ENCODE measurements around the gene PHF21B. TPM values are rescaled to one million over a fixed set of nuclear protein-coding genes. Genes with fewer than 3 reads are reported as not detected.

PHF21B gene
- total RNA-seq, 2 experiments from 2014 or later: 0.10 TPM; not detected in 1

- no peaks in the 10 kb centered on the region for H3K36me3 Mint-ChIP-seq
- H3K9me3 Mint-ChIP-seq: no peaks in the 10 kb centered on the region
- DNase-seq: no peak
- no peaks in the 10 kb centered on the region for H3K4me1 Mint-ChIP-seq
- no peak overlapping the region for H3K4me3 Mint-ChIP-seq
- no peak overlapping the region for H3K27ac Mint-ChIP-seq
- no peaks in the 10 kb centered on the region for H3K27me3 Mint-ChIP-seq
Observed at GRCh38 chr22:44888491-44889254, 121.1 kb downstream of the PHF21B start.

GRCh38 chr22:44887941-44888366 lies 121.9 kb downstream of the PHF21B start:
- no peak for DNase-seq
- Mint-ChIP-seq H3K27me3 (no peaks in the 10 kb centered on the region), H3K9me3 (no peaks in the 10 kb centered on the region), H3K27ac (no peak overlapping the region), H3K4me1 (no peaks in the 10 kb centered on the region), H3K36me3 (no peaks in the 10 kb centered on the region), H3K4me3 (no peak overlapping the region)

DNA sequence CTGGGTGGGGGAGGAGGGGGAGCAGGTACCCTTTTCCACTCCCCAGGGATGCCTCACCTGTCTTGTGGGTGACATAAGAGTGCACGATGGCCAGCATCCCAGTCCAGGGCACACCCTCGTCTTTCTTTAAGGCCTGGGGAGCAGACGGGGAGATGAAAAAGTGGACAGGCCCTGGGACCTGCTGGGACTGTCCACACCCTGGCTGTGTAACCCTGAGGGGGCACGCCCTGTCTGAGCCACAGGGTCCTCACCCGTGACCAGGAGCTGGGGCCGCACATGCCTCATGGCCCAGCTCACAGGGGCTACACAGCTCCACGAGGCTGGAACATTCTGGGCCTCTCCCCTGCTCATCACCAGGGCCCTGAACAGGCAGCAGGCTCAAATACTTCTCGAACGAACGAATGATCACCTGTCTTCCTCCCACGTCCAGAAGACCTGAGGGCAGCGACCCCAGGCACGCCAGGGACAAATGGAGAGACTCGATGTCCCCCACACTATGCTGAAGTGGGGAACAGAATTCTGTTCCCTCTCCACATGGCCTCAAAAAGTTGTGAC lies 123.9 kb downstream of the PHF21B start:
- Mint-ChIP-seq H3K27ac (no peak overlapping the region), H3K9me3 (no peaks in the 10 kb centered on the region), H3K4me3 (no peak overlapping the region), H3K36me3 (no peaks in the 10 kb centered on the region), H3K4me1 (no peaks in the 10 kb centered on the region), H3K27me3 (no peaks in the 10 kb centered on the region)
- DNase-seq: no peak

DNA sequence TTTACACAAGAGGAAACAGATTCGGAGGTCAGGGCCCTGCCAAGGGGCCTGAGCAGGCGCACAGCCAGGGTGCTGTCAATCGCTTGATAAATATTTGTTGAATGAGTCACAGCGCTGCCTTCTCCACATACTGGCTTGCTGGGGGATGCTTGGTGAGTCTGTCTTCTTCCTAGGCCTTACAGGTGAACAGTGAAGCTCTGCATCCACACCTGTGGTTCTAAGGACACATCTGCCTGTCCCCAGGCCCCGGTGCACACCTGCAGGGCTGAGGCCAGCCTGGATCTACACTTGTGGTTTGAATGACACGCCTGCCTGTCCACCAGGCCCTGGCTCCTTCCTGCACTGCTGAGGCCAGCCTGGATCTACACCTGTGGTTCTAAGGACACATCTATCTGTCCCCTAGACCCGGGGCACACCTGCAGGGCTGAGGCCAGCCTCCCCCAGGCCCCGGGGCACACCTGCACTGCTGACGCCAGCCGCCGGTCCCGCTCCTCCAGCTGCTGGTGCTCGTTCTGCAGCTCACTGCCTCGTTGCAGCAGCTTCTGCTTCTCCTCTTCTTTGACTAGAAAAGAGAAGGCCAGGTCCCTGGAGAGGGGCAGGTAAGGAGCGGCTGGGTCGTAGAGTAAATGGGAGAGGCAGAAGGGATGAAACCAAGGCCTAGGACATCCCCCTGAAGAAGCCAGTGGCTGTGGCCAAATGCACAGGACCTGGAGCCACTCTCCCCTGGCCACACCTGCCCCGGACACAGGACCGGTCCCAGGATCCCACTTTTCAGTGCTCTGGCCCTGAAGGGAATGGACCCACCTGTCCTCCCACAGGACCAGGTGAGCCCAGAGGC lies 124.6 kb downstream of the PHF21B start:
- H3K27ac Mint-ChIP-seq: no peak overlapping the region
- no peak overlapping the region for H3K4me3 Mint-ChIP-seq
- no peaks in the 10 kb centered on the region for H3K9me3 Mint-ChIP-seq
- no peaks in the 10 kb centered on the region for H3K36me3 Mint-ChIP-seq
- no peak for DNase-seq
- H3K27me3 Mint-ChIP-seq: no peaks in the 10 kb centered on the region
- no peaks in the 10 kb centered on the region for H3K4me1 Mint-ChIP-seq

GRCh38 chr22:44884562-44884961 lies 125.2 kb downstream of the PHF21B start:
- DNase-seq: no peak
- Mint-ChIP-seq H3K9me3 (no peaks in the 10 kb centered on the region), H3K27ac (no peak overlapping the region), H3K27me3 (no peaks in the 10 kb centered on the region), H3K36me3 (no peaks in the 10 kb centered on the region), H3K4me3 (no peak overlapping the region), H3K4me1 (no peaks in the 10 kb centered on the region)

- no peaks in the 10 kb centered on the region for H3K27me3 Mint-ChIP-seq
- no peak for DNase-seq
- no peak overlapping the region for H3K27ac Mint-ChIP-seq
- H3K4me3 Mint-ChIP-seq: no peak overlapping the region
- no peaks in the 10 kb centered on the region for H3K36me3 Mint-ChIP-seq
- H3K9me3 Mint-ChIP-seq: no peaks in the 10 kb centered on the region
- H3K4me1 Mint-ChIP-seq: no peaks in the 10 kb centered on the region
Observed at GRCh38 chr22:44883011-44883421, 126.8 kb downstream of the PHF21B start.

DNA sequence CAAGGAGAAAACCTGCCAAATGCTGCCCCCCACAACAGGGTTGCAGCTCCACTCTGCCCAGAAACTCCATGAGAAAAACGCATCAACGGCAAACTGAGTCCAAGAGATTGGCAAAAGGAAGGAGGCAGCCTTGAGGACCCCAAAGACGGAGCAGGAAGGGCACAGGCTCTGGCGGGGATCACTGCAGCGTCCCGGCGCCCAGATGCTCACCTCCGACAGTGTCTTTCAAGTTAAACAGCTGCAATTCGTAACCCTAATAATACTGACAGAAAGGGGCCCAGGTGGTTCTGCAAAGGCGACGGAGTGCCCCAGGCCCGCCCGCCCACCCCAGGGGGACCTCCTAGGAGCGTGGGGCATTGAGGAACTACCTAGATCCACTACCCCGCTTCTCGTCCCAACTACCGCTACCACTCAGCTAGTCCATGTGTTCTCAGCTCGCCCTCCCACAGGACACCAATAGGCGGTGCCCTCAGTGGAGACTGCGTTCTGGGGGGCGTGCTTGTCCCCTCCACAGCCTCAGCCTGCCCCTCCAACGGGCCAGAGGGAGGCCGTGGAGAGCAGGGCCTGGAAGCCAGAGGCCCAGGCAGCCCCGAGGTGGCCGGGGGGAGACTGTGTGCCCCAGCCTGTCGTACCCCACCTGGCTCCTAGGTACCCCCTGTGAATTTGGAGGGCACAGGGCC lies 127.4 kb downstream of the PHF21B start:
- Mint-ChIP-seq H3K4me3 (no peak overlapping the region), H3K4me1 (no peaks in the 10 kb centered on the region), H3K36me3 (no peaks in the 10 kb centered on the region), H3K9me3 (no peaks in the 10 kb centered on the region), H3K27me3 (no peaks in the 10 kb centered on the region), H3K27ac (no peak overlapping the region)
- DNase-seq: no peak

DNA sequence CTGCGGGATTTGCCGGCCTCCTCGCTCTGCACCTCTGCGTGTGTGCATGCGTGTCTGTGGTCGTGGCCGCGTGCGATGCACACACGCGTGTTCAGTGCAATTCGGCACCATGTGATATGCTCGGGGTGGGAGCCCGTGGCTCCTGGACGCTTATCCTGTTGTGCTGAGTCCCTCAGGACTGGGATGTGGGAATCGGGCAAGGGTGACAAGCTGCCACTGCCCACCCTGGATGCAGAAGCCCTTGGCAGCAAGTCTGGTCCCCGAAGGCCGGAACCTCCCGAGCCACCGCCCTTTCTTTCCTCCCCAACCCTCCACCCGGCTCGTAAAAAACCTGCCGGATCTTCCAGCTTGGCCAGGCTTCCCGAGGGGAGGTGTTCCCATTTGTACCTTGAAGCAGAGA lies 128.2 kb downstream of the PHF21B start:
- Mint-ChIP-seq H3K4me3 (no peak overlapping the region), H3K9me3 (peaks cover 2% of the 10 kb centered on the region), H3K36me3 (no peaks in the 10 kb centered on the region), H3K4me1 (no peaks in the 10 kb centered on the region), H3K27me3 (no peaks in the 10 kb centered on the region), H3K27ac (no peak overlapping the region)
- no peak for DNase-seq

- H3K4me1 Mint-ChIP-seq: no peaks in the 10 kb centered on the region
- H3K4me3 Mint-ChIP-seq: no peak overlapping the region
- H3K9me3 Mint-ChIP-seq: peaks cover 4% of the 10 kb centered on the region
- no peaks in the 10 kb centered on the region for H3K27me3 Mint-ChIP-seq
- H3K36me3 Mint-ChIP-seq: no peaks in the 10 kb centered on the region
- no peak for DNase-seq
- H3K27ac Mint-ChIP-seq: no peak overlapping the region
Observed at GRCh38 chr22:44880610-44881290, 129.1 kb downstream of the PHF21B start.

DNA sequence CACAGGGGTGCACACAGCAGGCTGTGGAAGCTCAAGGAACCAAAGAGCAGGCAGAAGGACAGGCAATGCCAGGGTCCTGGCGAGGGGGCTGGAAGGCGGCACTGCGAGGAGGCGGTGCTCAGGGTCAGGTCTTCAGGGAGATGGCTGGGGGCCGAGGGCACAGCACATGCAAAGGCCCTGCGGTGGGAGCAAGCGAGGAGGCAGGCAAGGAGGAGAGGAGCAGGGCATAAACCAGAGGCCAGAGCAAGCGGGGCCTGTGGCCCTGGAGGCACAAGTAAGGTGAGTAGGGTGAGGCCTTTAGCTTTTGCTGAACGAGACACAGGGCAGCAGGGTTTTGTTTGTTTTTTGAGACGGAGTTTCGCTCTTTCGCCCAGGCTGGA lies 130.5 kb downstream of the PHF21B start:
- H3K4me3 Mint-ChIP-seq: no peak overlapping the region
- no peak for DNase-seq
- peaks cover 6% of the 10 kb centered on the region for H3K9me3 Mint-ChIP-seq
- H3K4me1 Mint-ChIP-seq: no peaks in the 10 kb centered on the region
- no peaks in the 10 kb centered on the region for H3K27me3 Mint-ChIP-seq
- H3K27ac Mint-ChIP-seq: no peak overlapping the region
- H3K36me3 Mint-ChIP-seq: no peaks in the 10 kb centered on the region

GRCh38 chr22:44878483-44879300 lies 131.1 kb downstream of the PHF21B start:
- no peak for DNase-seq
- H3K9me3 Mint-ChIP-seq: peaks cover 6% of the 10 kb centered on the region
- H3K27ac Mint-ChIP-seq: no peak overlapping the region
- no peaks in the 10 kb centered on the region for H3K36me3 Mint-ChIP-seq
- H3K27me3 Mint-ChIP-seq: no peaks in the 10 kb centered on the region
- no peaks in the 10 kb centered on the region for H3K4me1 Mint-ChIP-seq
- H3K4me3 Mint-ChIP-seq: no peak overlapping the region

GRCh38 chr22:44876921-44877320 lies 132.9 kb downstream of the PHF21B start:
- no peaks in the 10 kb centered on the region for H3K36me3 Mint-ChIP-seq
- H3K27me3 Mint-ChIP-seq: peaks cover 3% of the 10 kb centered on the region
- H3K27ac Mint-ChIP-seq: no peak overlapping the region
- no peak for DNase-seq
- peaks cover 7% of the 10 kb centered on the region for H3K9me3 Mint-ChIP-seq
- no peak overlapping the region for H3K4me3 Mint-ChIP-seq
- no peaks in the 10 kb centered on the region for H3K4me1 Mint-ChIP-seq

- Mint-ChIP-seq H3K4me3 (no peak overlapping the region), H3K4me1 (no peaks in the 10 kb centered on the region), H3K9me3 (peaks cover 13% of the 10 kb centered on the region), H3K27ac (no peak overlapping the region), H3K36me3 (no peaks in the 10 kb centered on the region), H3K27me3 (peaks cover 12% of the 10 kb centered on the region)
- no peak for DNase-seq
Observed at GRCh38 chr22:44871782-44872181, 138.0 kb downstream of the PHF21B start.

GRCh38 chr22:44870021-44870420 lies 139.8 kb downstream of the PHF21B start:
- peaks cover 12% of the 10 kb centered on the region for H3K27me3 Mint-ChIP-seq
- H3K36me3 Mint-ChIP-seq: no peaks in the 10 kb centered on the region
- H3K27ac Mint-ChIP-seq: no peak overlapping the region
- H3K4me3 Mint-ChIP-seq: no peak overlapping the region
- no peaks in the 10 kb centered on the region for H3K4me1 Mint-ChIP-seq
- DNase-seq: no peak
- H3K9me3 Mint-ChIP-seq: peaks cover 8% of the 10 kb centered on the region
